ENCODE measurements around the gene TCF7.
A peak's percentile ranks its signal among the peaks of the same experiment; 100 is the strongest.
"Not testable (repeated sequence)": the region's sequence is repeated elsewhere in the genome, so short reads cannot be mapped to it uniquely, and the experiment has no call there.

TCF7 gene

GRCh38 chr5:134148986-134149539 lies 34.6 kb downstream of the TCF7 start:
- H3K27me3 ChIP-seq (ENCODE audit: control insufficient read depth, insufficient read depth, low read length): no peaks in the 10 kb centered on the region
- peaks cover 87% of the 10 kb centered on the region for H3K36me3 ChIP-seq (ENCODE audit: control insufficient read depth, insufficient read depth, low read length)
- H3K9me3 ChIP-seq (ENCODE audit: control insufficient read depth, insufficient read depth, low read length): no peaks in the 10 kb centered on the region
- H3K4me3 ChIP-seq (ENCODE audit: low read depth, low read length): no peak overlapping the region
- no peak overlapping the region for H3K27ac ChIP-seq (ENCODE audit: low read depth, low read length)
- H3K9ac ChIP-seq (ENCODE audit: low read depth, low read length): no peak overlapping the region
- no peaks in the 10 kb centered on the region for H3K4me1 ChIP-seq (ENCODE audit: control insufficient read depth, insufficient read depth, low read length)

GRCh38 chr5:134149571-134150303 lies 35.3 kb downstream of the TCF7 start:
- no peak overlapping the region for H3K4me3 ChIP-seq (ENCODE audit: low read depth, low read length)
- H3K4me1 ChIP-seq (ENCODE audit: control insufficient read depth, insufficient read depth, low read length): no peaks in the 10 kb centered on the region
- peaks cover 85% of the 10 kb centered on the region for H3K36me3 ChIP-seq (ENCODE audit: control insufficient read depth, insufficient read depth, low read length)
- H3K9me3 ChIP-seq (ENCODE audit: control insufficient read depth, insufficient read depth, low read length): no peaks in the 10 kb centered on the region
- no peaks in the 10 kb centered on the region for H3K27me3 ChIP-seq (ENCODE audit: control insufficient read depth, insufficient read depth, low read length)
- no peak overlapping the region for H3K9ac ChIP-seq (ENCODE audit: low read depth, low read length)
- H3K27ac ChIP-seq (ENCODE audit: low read depth, low read length): peak overlapping the region; percentile 15

- no peaks in the 10 kb centered on the region for H3K9me3 ChIP-seq (ENCODE audit: control insufficient read depth, insufficient read depth, low read length)
- H3K9ac ChIP-seq (ENCODE audit: low read depth, low read length): no peak overlapping the region
- H3K4me3 ChIP-seq (ENCODE audit: low read depth, low read length): no peak overlapping the region
- H3K27me3 ChIP-seq (ENCODE audit: control insufficient read depth, insufficient read depth, low read length): no peaks in the 10 kb centered on the region
- H3K27ac ChIP-seq (ENCODE audit: low read depth, low read length): no peak overlapping the region
- peaks cover 88% of the 10 kb centered on the region for H3K36me3 ChIP-seq (ENCODE audit: control insufficient read depth, insufficient read depth, low read length)
- H3K4me1 ChIP-seq (ENCODE audit: control insufficient read depth, insufficient read depth, low read length): no peaks in the 10 kb centered on the region
Observed at GRCh38 chr5:134151723-134152122, 37.2 kb downstream of the TCF7 start.

- not testable (repeated sequence) for H3K9me3 ChIP-seq (ENCODE audit: control insufficient read depth, insufficient read depth, low read length); H3K4me1 ChIP-seq (ENCODE audit: control insufficient read depth, insufficient read depth, low read length); H3K27ac ChIP-seq (ENCODE audit: low read depth, low read length); H3K4me3 ChIP-seq (ENCODE audit: low read depth, low read length); H3K9ac ChIP-seq (ENCODE audit: low read depth, low read length); H3K27me3 ChIP-seq (ENCODE audit: control insufficient read depth, insufficient read depth, low read length)
- H3K36me3 ChIP-seq (ENCODE audit: control insufficient read depth, insufficient read depth, low read length): peaks cover 87% of the 10 kb centered on the region
Observed at GRCh38 chr5:134152173-134152832, 37.8 kb downstream of the TCF7 start.

GRCh38 chr5:134153241-134153640 lies 38.8 kb downstream of the TCF7 start:
- Histone ChIP-seq H3K36me3 (ENCODE audit: control insufficient read depth, insufficient read depth, low read length) (peaks cover 92% of the 10 kb centered on the region), H3K4me3 (ENCODE audit: low read depth, low read length) (no peak overlapping the region), H3K4me1 (ENCODE audit: control insufficient read depth, insufficient read depth, low read length) (no peaks in the 10 kb centered on the region), H3K9ac (ENCODE audit: low read depth, low read length) (no peak overlapping the region), H3K27me3 (ENCODE audit: control insufficient read depth, insufficient read depth, low read length) (no peaks in the 10 kb centered on the region), H3K27ac (ENCODE audit: low read depth, low read length) (no peak overlapping the region), H3K9me3 (ENCODE audit: control insufficient read depth, insufficient read depth, low read length) (no peaks in the 10 kb centered on the region)

GRCh38 chr5:134153657-134154056 lies 39.2 kb downstream of the TCF7 start:
- Histone ChIP-seq H3K27ac (ENCODE audit: low read depth, low read length) (no peak overlapping the region), H3K9ac (ENCODE audit: low read depth, low read length) (no peak overlapping the region), H3K36me3 (ENCODE audit: control insufficient read depth, insufficient read depth, low read length) (peaks cover 94% of the 10 kb centered on the region), H3K9me3 (ENCODE audit: control insufficient read depth, insufficient read depth, low read length) (no peaks in the 10 kb centered on the region), H3K27me3 (ENCODE audit: control insufficient read depth, insufficient read depth, low read length) (no peaks in the 10 kb centered on the region), H3K4me1 (ENCODE audit: control insufficient read depth, insufficient read depth, low read length) (no peaks in the 10 kb centered on the region), H3K4me3 (ENCODE audit: low read depth, low read length) (no peak overlapping the region)

GRCh38 chr5:134161513-134162395 lies 47.3 kb downstream of the TCF7 start:
- no peak overlapping the region for H3K9ac ChIP-seq (ENCODE audit: low read depth, low read length)
- no peak overlapping the region for H3K27ac ChIP-seq (ENCODE audit: low read depth, low read length)
- H3K4me3 ChIP-seq (ENCODE audit: low read depth, low read length): no peak overlapping the region
- no peaks in the 10 kb centered on the region for H3K9me3 ChIP-seq (ENCODE audit: control insufficient read depth, insufficient read depth, low read length)
- no peaks in the 10 kb centered on the region for H3K4me1 ChIP-seq (ENCODE audit: control insufficient read depth, insufficient read depth, low read length)
- no peaks in the 10 kb centered on the region for H3K27me3 ChIP-seq (ENCODE audit: control insufficient read depth, insufficient read depth, low read length)
- peaks cover 92% of the 10 kb centered on the region for H3K36me3 ChIP-seq (ENCODE audit: control insufficient read depth, insufficient read depth, low read length)

GRCh38 chr5:134162592-134162991 lies 48.1 kb downstream of the TCF7 start:
- Histone ChIP-seq H3K4me3 (ENCODE audit: low read depth, low read length) (no peak overlapping the region), H3K9me3 (ENCODE audit: control insufficient read depth, insufficient read depth, low read length) (no peaks in the 10 kb centered on the region), H3K4me1 (ENCODE audit: control insufficient read depth, insufficient read depth, low read length) (no peaks in the 10 kb centered on the region), H3K27me3 (ENCODE audit: control insufficient read depth, insufficient read depth, low read length) (no peaks in the 10 kb centered on the region), H3K9ac (ENCODE audit: low read depth, low read length) (no peak overlapping the region), H3K36me3 (ENCODE audit: control insufficient read depth, insufficient read depth, low read length) (peaks cover 91% of the 10 kb centered on the region), H3K27ac (ENCODE audit: low read depth, low read length) (no peak overlapping the region)

GRCh38 chr5:134171972-134172371 lies 57.5 kb downstream of the TCF7 start:
- Histone ChIP-seq H3K9ac (ENCODE audit: low read depth, low read length) (no peak overlapping the region), H3K36me3 (ENCODE audit: control insufficient read depth, insufficient read depth, low read length) (peaks cover 60% of the 10 kb centered on the region), H3K27me3 (ENCODE audit: control insufficient read depth, insufficient read depth, low read length) (no peaks in the 10 kb centered on the region), H3K9me3 (ENCODE audit: control insufficient read depth, insufficient read depth, low read length) (no peaks in the 10 kb centered on the region), H3K27ac (ENCODE audit: low read depth, low read length) (no peak overlapping the region), H3K4me1 (ENCODE audit: control insufficient read depth, insufficient read depth, low read length) (peaks cover 9% of the 10 kb centered on the region; the same call in 1 of the 2 replicates), H3K4me3 (ENCODE audit: low read depth, low read length) (no peak overlapping the region)

GRCh38 chr5:134174841-134175839 lies 60.7 kb downstream of the TCF7 start:
- H3K9ac ChIP-seq (ENCODE audit: low read depth, low read length): peak overlapping the region; percentile 98; the same call in 1 of the 2 replicates
- H3K4me1 ChIP-seq (ENCODE audit: control insufficient read depth, insufficient read depth, low read length): peaks cover 15% of the 10 kb centered on the region
- peaks cover 34% of the 10 kb centered on the region for H3K36me3 ChIP-seq (ENCODE audit: control insufficient read depth, insufficient read depth, low read length)
- no peaks in the 10 kb centered on the region for H3K9me3 ChIP-seq (ENCODE audit: control insufficient read depth, insufficient read depth, low read length)
- H3K27ac ChIP-seq (ENCODE audit: low read depth, low read length): peak overlapping the region; percentile 99
- H3K27me3 ChIP-seq (ENCODE audit: control insufficient read depth, insufficient read depth, low read length): no peaks in the 10 kb centered on the region
- H3K4me3 ChIP-seq (ENCODE audit: low read depth, low read length): peak overlapping the region; percentile 100

Measured in HUES48 (cell line).